ENCODE measurements around the gene ZNF598.

DNA sequence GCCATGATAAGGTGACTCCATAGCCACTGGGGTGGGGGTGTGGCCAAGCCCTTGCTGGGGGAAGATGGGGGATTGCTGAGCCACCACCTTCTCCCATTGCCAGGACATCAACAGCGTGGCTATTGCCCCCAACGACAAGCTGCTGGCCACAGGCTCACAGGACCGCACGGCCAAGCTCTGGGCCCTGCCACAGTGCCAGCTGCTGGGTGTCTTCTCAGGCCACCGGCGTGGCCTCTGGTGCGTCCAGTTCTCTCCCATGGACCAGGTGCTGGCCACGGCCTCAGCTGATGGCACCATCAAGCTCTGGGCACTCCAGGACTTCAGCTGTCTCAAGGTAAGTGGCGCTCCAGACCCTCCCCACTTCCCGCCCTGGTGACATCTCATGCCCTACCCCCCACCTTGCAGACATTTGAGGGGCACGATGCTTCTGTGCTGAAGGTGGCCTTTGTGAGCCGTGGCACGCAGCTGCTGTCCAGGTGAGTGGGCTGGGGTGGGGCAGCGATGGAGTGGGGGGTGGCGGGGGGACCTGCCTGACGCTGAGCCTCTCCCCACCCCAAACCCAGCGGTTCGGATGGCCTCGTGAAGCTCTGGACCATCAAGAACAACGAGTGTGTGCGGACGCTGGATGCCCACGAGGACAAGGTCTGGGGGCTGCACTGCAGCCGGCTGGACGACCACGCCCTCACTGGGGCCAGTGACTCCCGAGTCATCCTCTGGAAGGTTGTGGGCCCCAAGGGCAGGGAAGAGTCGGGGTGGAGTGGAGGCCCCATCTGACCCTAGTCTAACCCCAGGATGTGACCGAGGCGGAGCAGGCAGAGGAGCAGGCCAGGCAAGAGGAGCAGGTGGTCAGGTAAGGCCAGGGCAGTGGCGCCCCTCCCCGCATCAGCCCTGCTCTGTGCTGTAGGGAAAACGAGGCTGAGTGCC, 32.4 kb downstream of the ZNF598 start:
- TF ChIP-seq, protein P1, sequence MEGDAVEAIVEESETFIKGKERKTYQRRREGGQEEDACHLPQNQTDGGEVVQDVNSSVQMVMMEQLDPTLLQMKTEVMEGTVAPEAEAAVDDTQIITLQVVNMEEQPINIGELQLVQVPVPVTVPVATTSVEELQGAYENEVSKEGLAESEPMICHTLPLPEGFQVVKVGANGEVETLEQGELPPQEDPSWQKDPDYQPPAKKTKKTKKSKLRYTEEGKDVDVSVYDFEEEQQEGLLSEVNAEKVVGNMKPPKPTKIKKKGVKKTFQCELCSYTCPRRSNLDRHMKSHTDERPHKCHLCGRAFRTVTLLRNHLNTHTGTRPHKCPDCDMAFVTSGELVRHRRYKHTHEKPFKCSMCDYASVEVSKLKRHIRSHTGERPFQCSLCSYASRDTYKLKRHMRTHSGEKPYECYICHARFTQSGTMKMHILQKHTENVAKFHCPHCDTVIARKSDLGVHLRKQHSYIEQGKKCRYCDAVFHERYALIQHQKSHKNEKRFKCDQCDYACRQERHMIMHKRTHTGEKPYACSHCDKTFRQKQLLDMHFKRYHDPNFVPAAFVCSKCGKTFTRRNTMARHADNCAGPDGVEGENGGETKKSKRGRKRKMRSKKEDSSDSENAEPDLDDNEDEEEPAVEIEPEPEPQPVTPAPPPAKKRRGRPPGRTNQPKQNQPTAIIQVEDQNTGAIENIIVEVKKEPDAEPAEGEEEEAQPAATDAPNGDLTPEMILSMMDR (IDR thresholded peaks at IDR 0.05) = no peak
- TF ChIP-seq POLR2A (IDR thresholded peaks at IDR 0.05) = no peak
